ENCODE data around the gene PLA2G1B.
A peak's percentile ranks its signal among the peaks of the same experiment; 100 is the strongest.

Gene PLA2G1B

DNA sequence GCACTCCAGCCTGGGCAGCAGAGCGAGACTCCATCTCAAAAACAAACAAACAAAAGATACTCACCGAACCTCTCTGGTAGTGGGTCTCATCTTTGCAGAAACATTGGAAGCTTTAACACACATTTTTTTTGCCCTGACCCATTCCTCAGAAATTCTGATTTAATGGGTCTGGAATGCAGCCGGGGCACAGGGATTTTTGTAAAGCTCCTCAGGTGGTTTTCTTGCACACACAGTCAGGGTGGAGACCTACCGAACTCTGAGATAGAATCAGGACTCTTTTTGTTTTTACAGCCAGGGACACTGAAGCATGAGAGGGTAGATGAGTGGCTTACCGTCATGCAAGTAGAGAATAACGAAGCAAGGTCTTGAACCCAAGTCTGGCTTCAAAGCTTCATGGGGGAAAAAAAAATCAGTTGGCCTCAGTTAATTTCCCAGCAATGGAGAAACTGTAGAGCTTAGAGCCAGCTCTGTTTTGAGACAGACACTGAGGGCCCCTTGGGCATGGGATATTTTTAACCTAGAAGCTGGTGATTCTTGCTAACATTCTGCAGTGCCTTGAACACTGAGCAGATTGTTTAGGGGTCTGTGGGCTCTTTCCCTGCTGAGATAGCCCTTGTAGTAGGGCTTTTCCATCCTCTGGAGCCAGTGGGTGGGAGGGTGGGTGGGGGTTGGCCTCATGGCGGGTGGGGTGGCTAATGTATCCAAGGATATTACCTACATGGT lies 40.6 kb downstream of the PLA2G1B start:
- no peak overlapping the region for H3K4me3 ChIP-seq (ENCODE audit: low read length)
- H3K27ac ChIP-seq (ENCODE audit: low read depth, low read length): no peak overlapping the region; the same call in 1 of the 2 replicates
- H3K9ac ChIP-seq (ENCODE audit: low read depth, low read length): 0 out of 2 replicates have a peak overlapping the region, but pooled peaks have one; percentile 25
- peaks cover 8% of the 10 kb centered on the region; the same call in 1 of the 2 replicates for H3K4me1 ChIP-seq (ENCODE audit: insufficient read depth, low read length)
- 73% methylated on average over 6 of the region's 7 CpGs for WGBS
- no peaks in the 10 kb centered on the region for H3K36me3 ChIP-seq (ENCODE audit: insufficient read depth, low read length)
- H3K9me3 ChIP-seq (ENCODE audit: insufficient read depth, low read depth, low read length): no peaks in the 10 kb centered on the region
- H3K27me3 ChIP-seq (ENCODE audit: insufficient read depth, low read length): no peaks in the 10 kb centered on the region

DNA sequence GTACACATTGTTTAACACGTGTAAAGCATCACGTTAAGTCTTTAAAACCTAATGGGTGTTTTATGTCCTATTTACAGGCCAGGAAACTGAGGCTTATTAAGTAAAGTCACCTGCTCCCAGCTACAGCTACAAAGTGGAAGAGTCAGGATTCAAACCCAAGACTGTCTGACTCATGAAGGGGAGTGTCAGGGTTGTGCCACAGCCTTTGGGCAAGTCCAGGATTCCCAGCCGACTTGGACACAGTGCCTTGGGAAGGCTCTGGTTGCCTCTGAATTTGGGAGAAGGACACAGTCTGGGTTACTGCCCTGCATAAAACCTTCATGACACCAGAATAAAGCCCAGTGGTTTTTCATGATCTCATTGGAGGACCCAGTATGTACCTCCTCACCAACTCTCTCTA lies 43.2 kb downstream of the PLA2G1B start:
- WGBS: 89% methylated on average over 3 of the region's 3 CpGs
- Histone ChIP-seq H3K27me3 (ENCODE audit: insufficient read depth, low read length) (no peaks in the 10 kb centered on the region), H3K9ac (ENCODE audit: low read depth, low read length) (no peak overlapping the region), H3K4me1 (ENCODE audit: insufficient read depth, low read length) (peaks cover 4% of the 10 kb centered on the region; the same call in 1 of the 2 replicates), H3K27ac (ENCODE audit: low read depth, low read length) (no peak overlapping the region), H3K36me3 (ENCODE audit: insufficient read depth, low read length) (no peaks in the 10 kb centered on the region), H3K9me3 (ENCODE audit: insufficient read depth, low read depth, low read length) (no peaks in the 10 kb centered on the region), H3K4me3 (ENCODE audit: low read length) (no peak overlapping the region)

DNA sequence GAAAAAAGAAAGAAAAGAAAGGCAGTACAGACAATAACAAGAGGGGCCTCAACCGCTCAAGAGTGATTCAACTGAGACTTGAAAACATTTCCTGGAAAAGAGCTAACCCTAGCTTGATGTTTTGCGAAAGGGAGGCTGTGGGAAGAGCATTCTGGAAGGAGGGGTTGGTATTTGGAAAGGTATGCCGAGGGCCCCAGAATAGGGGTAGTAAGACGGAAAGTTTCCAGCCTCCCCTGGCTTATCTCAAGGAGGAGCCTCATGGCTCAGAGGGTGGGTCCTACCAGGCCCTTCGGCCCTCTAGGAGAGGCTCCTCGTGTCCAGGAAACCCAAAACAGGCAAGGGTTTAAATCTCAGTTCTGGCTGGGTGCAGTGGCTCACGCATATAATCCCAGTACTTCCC lies 44.3 kb downstream of the PLA2G1B start:
- Histone ChIP-seq H3K36me3 (ENCODE audit: insufficient read depth, low read length) (no peaks in the 10 kb centered on the region), H3K27me3 (ENCODE audit: insufficient read depth, low read length) (no peaks in the 10 kb centered on the region), H3K9me3 (ENCODE audit: insufficient read depth, low read depth, low read length) (peaks cover 4% of the 10 kb centered on the region), H3K9ac (ENCODE audit: low read depth, low read length) (no peak overlapping the region), H3K4me3 (ENCODE audit: low read length) (no peak overlapping the region), H3K4me1 (ENCODE audit: insufficient read depth, low read length) (peaks cover 4% of the 10 kb centered on the region; the same call in 1 of the 2 replicates), H3K27ac (ENCODE audit: low read depth, low read length) (no peak overlapping the region)
- WGBS: 77% methylated on average over 7 of the region's 7 CpGs

DNA sequence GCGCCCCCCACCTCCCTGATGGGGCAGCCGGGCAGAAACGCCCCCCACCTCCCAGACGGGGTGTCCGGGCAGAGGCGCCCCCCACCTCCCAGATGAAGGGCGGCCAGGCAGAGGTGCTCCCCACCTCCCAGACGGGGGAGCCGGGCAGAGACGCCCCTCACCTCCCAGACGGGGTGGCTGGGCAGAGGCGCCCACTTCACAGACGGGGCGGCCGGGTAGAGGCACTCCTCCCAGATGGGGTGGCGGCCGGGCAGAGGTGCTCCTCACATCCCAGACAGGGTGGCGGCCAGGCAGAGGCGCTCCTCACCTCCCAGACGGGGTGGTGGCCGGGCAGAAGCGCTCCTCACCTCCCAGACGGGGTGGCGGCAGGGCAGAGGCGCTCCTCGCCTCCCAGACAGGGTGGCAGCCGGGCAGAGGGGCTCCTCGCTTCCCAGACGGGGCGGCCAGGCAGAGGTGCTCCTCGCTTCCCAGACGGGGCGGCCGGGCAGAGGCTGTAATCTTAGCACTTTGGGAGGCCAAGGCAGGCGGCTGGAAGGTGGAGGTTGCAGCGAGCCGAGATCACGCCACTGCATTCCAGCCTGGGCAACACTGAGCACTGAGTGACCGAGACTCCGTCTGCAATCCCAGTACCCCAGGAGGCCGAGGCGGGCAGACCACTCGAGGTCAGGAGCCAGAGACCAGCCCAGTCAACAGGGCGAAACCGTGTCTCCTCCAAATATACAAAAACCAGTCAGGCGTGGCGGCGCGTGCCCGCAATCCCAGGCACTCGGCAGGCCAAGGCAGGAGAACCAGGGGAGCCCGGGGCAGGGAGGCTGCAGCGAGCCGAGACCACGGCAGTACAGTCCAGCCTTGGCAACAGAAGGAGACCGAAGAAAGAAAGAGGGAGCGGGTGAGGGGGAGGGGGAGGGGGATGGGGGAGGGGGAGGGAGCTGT lies 49.2 kb downstream of the PLA2G1B start:
- Histone ChIP-seq H3K9ac (ENCODE audit: low read depth, low read length) (no peak overlapping the region), H3K4me1 (ENCODE audit: insufficient read depth, low read length) (no peaks in the 10 kb centered on the region), H3K27me3 (ENCODE audit: insufficient read depth, low read length) (no peaks in the 10 kb centered on the region), H3K36me3 (ENCODE audit: insufficient read depth, low read length) (no peaks in the 10 kb centered on the region), H3K4me3 (ENCODE audit: low read length) (no peak overlapping the region), H3K9me3 (ENCODE audit: insufficient read depth, low read depth, low read length) (peaks cover 4% of the 10 kb centered on the region), H3K27ac (ENCODE audit: low read depth, low read length) (no peak overlapping the region)
- 95% methylated on average over 55 of the region's 57 CpGs for WGBS

DNA sequence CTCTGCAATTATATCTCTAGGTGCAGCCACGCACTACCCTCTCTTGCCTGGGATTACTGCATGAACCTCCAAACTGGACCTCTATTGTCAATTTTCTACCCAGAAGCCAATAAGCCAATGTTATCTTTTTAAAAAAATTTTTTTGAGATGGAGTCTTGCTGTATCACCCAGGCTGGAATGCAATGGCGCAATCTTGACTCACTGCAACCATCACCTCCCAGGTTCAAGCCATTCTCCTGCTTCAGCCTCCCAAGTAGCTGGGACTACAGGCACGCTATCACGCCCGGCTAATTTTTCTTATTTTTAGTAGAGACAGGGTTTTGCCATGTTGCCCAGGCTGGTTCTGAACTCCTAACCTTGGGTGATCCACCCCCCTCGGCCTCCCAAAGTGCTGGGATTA lies 50.8 kb downstream of the PLA2G1B start:
- Histone ChIP-seq H3K9me3 (ENCODE audit: insufficient read depth, low read depth, low read length) (peaks cover 4% of the 10 kb centered on the region), H3K4me3 (ENCODE audit: low read length) (no peak overlapping the region), H3K4me1 (ENCODE audit: insufficient read depth, low read length) (no peaks in the 10 kb centered on the region), H3K36me3 (ENCODE audit: insufficient read depth, low read length) (no peaks in the 10 kb centered on the region), H3K9ac (ENCODE audit: low read depth, low read length) (no peak overlapping the region), H3K27ac (ENCODE audit: low read depth, low read length) (no peak overlapping the region), H3K27me3 (ENCODE audit: insufficient read depth, low read length) (no peaks in the 10 kb centered on the region)
- 94% methylated on average over 6 of the region's 6 CpGs for WGBS

Measured in HUES64 (cell line).